ENCODE measurements around the gene OR6K2.

OR6K2 gene

GRCh38 chr1:158686111-158687009, 14.1 kb downstream of the OR6K2 start, which contains the start of gene SPTA1:
Gene SPTA1, minus strand, starts transcription at chr1:158686715. Its CDS starts 198 bp downstream, at chr1:158686517.
- no peak for DNase-seq (ENCODE audit: low read depth in 2 of 2)

- no peak for DNase-seq (ENCODE audit: low read depth in 2 of 2)
Measured at GRCh38 chr1:158685085-158685484, 15.4 kb downstream of the OR6K2 start.

DNA sequence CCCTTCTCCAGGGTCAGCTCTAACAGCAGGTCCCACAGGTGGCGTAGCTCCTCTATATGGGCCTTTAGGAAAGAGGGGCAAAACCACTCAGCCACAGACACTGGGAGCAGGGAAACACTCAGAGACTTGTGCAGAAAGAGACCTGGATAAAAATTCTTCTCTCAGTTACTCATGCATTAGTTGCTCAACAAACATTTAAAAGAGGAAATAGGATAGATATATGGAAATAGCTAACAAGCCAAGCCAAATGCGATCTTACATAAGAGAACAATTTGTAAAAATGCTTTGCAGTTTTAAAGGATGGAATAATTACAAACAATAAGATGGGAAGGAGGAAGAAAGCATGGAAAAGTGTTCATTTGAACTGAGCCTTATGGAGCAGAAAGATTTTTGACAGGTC, 18.8 kb downstream of the OR6K2 start:
- DNase-seq (ENCODE audit: low read depth in 2 of 2): no peak

DNA sequence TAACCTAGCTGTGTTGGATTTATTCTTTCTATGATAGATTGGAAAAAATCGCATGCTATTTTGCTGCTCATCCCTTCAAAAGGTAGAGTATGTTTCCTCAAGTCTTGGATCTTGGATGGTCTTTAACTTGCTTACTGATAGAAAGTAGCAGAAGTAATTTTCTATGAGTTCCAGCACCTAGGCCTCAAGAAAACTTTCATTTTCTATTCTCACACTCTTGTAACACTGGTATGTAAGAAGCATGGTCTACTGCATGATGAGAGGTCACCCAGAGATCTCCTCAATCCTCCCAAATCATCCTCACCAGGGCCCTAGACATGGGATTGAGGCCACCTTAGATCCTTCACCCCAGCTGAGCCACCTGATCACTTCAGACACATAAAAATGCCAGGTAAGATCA, 21.2 kb downstream of the OR6K2 start:
- no peak for DNase-seq (ENCODE audit: low read depth in 2 of 2)

DNA sequence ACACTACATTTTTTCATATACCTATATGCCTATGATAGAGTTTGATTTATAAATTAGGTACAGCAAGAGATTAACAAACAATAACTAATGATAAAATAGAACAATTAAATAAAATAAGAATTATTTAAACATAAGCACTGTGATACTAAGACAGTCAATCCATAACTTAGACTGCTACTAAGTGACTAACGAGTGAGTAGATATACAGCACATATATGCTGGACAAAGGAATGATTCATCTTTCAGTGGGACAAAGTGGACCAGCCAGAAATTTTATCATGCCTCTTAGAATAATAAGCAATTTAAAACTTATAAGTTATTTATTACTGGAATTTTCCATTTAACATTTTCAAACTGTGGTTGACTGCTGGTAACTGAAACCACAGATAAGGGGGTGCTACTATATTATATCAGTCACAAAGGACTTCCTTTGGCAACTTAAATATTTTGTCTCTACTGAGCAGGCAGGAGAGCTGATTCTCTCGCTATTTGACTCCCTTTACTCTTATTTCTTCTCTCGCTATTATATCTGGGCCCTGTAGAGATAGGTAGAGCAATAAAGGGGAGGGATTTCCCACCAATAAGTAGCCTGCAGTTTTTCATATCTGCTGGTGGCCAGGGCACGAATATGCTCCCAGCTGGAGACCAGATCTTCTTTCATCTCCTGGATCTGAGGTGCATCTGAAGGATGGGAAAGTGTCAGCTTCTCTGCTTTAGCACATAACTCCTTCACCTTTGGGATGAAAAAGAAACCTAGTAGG, 24.7 kb downstream of the OR6K2 start:
- DNase-seq (ENCODE audit: low read depth in 2 of 2): no peak

GRCh38 chr1:158674302-158674701, 26.1 kb downstream of the OR6K2 start:
- DNase-seq (ENCODE audit: low read depth in 2 of 2): no peak

DNA sequence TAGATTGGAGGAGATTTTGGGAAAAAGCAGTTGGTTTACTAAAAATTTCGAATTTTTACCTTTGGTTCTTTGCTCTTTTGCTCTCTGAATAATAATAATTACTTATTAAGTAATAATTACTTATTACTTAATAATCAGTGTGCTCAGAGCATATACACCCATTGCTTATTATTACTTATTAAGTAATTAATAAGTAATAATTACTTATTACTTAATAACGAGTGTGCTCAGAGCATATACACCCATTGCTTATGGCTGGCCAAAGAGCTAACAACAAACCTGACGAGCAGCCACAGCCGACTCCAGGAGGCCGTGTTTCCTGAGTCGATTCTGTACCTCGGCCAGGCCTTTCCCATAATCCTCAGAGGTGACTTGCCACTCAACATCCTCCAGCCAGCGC, 34.4 kb downstream of the OR6K2 start:
- no peak for DNase-seq (ENCODE audit: low read depth in 2 of 2)

- no peak for DNase-seq (ENCODE audit: low read depth in 2 of 2)
Measured at GRCh38 chr1:158654571-158654970, 45.9 kb downstream of the OR6K2 start.

- no peak for DNase-seq (ENCODE audit: low read depth in 2 of 2)
Measured at GRCh38 chr1:158654086-158654485, 46.4 kb downstream of the OR6K2 start.

DNA sequence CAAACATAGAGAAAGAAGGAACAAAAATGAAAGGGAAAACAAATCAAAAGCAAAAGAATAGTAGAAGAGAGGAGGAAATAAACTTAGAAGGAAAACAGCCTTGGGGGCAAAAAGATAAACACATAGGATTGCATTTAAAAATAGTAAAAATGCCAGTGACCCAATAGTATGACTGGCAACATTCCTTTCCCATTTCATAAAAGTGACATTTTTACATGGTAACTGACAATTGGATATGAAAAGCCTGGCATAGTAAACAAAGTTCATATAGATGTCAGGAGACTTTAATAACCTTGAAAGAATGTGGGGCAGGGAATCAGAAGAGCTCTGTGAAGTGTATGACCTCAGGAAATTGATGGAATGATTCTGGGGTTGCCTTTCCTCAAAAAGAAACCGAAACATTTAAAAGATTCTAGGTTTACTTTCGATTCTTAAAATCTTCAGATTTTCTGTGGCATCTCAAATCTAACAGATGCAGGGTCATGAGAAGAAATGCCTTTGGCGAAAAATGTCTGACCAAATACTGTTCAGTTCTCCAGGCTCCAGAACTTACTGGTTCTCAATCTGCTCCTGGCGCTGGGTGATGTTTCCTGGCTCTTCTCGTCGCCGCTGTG, 47.6 kb downstream of the OR6K2 start:
- DNase-seq (ENCODE audit: low read depth in 2 of 2): no peak

Measured in activated CD4-positive, alpha-beta T cell treated with anti-CD3 and anti-CD28 coated beads for 24 hours (primary cell).